ENCODE results near the gene NCOA4.

NCOA4 gene

DNA sequence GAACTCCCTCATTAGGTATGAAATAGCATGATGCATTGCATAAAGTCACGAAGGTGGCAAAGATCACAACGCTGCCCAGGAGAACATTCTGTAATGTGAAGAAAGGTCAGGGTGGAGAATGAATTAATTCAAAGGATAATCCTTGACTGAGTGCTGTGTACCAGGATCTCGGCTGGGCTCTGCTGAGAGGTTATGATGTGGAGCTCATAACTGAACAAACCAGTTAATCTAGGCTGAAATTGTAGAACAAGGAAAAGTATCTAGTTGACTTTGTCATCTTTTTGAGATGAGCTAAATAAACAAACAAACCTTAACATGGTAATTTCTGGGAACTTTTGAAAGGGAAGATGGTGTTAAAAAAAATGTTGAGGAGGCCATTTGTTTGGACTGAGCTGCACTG is 9.6 kb upstream of the NCOA4 start:
- Mint-ChIP-seq H3K36me3 (no peaks in the 10 kb centered on the region), H3K4me1 (no peaks in the 10 kb centered on the region), H3K27me3 (peaks cover 17% of the 10 kb centered on the region), H3K4me3 (no peak overlapping the region), H3K27ac (no peak overlapping the region), H3K9me3 (no peaks in the 10 kb centered on the region)
- DNase-seq (ENCODE audit: low spot score in 2 of 2) (no peak), ATAC-seq (ENCODE audit: low read depth) (no peak)

DNA sequence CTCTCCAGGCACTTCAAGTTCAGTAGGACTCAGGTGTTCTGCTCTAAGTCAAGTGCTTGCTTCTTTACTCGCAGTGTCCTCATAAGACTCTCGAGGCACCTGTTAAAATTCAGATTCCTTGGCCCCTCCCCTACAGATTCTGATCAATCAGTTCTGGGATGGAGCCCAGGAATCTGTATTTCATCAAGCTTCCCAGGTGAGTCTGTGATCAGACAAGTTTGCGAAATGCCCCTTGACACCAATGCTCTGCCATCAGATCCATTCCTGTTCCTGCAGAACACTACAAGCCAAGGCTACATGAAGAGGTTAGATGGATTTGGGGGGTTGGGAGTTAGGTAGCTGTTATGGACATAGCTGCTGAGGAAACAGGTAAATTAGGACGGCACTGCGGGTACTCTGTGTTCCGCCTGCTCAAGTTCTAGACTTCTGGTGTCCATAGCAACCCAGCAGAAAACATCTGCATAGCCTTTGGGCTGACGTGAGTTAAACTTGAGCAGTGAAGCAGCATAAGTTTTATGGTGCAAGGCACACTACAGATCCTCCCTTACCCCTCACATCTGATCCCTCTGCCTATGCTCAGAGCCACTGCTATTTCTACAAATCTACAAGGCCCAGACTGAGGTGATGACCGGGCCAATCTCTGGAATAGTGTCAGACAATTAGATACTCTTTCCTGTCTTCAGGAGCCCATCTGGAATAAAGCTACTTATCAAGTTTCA is 6.8 kb upstream of the NCOA4 start:
- DNase-seq (ENCODE audit: low spot score in 2 of 2) (no peak), ATAC-seq (ENCODE audit: low read depth) (no peak)
- Mint-ChIP-seq H3K27me3 (peaks cover 12% of the 10 kb centered on the region), H3K9me3 (no peaks in the 10 kb centered on the region), H3K27ac (no peak overlapping the region), H3K36me3 (no peaks in the 10 kb centered on the region), H3K4me1 (no peaks in the 10 kb centered on the region), H3K4me3 (no peak overlapping the region)

- no peaks in the 10 kb centered on the region for H3K4me1 Mint-ChIP-seq
- H3K36me3 Mint-ChIP-seq = no peaks in the 10 kb centered on the region
- no peak overlapping the region for H3K4me3 Mint-ChIP-seq
- ATAC-seq (ENCODE audit: low read depth) (no peak), DNase-seq (ENCODE audit: low spot score in 2 of 2) (no peak)
- no peaks in the 10 kb centered on the region for H3K9me3 Mint-ChIP-seq
- peaks cover 12% of the 10 kb centered on the region for H3K27me3 Mint-ChIP-seq
- no peak overlapping the region for H3K27ac Mint-ChIP-seq
These were observed 5.8 kb upstream of the NCOA4 start for GRCh38 chr10:46035923-46036849.

- no peak overlapping the region for H3K27ac Mint-ChIP-seq
- no peaks in the 10 kb centered on the region for H3K36me3 Mint-ChIP-seq
- H3K4me3 Mint-ChIP-seq = no peak overlapping the region
- DNase-seq (ENCODE audit: low spot score in 2 of 2) (no peak), ATAC-seq (ENCODE audit: low read depth) (no peak)
- H3K9me3 Mint-ChIP-seq = no peaks in the 10 kb centered on the region
- peaks cover 9% of the 10 kb centered on the region for H3K4me1 Mint-ChIP-seq
- H3K27me3 Mint-ChIP-seq = peaks cover 10% of the 10 kb centered on the region
These were observed 3.2 kb upstream of the NCOA4 start for GRCh38 chr10:46033602-46034011.

GRCh38 chr10:46031648-46032532 is 1.5 kb upstream of the NCOA4 start:
- H3K27ac Mint-ChIP-seq = peak overlapping the region; percentile 58

GRCh38 chr10:46029461-46030030 is 877 bp downstream of the NCOA4 start:
- Mint-ChIP-seq H3K4me1 (peaks cover 33% of the 10 kb centered on the region), H3K4me3 (peak overlapping the region; percentile 99), H3K27ac (peak overlapping the region; percentile 99), H3K27me3 (no peaks in the 10 kb centered on the region), H3K36me3 (peaks cover 3% of the 10 kb centered on the region), H3K9me3 (no peaks in the 10 kb centered on the region)
- DNase-seq (ENCODE audit: low spot score in 2 of 2) (no peak), ATAC-seq (ENCODE audit: low read depth) (no peak)

More at GRCh38 chr10:46031648-46032532, 1.5 kb upstream of the NCOA4 start:
- peaks cover 20% of the 10 kb centered on the region for H3K4me1 Mint-ChIP-seq
- DNase-seq (ENCODE audit: low spot score in 2 of 2) (no peak), ATAC-seq (ENCODE audit: low read depth) (no peak)
- H3K36me3 Mint-ChIP-seq = peaks cover 3% of the 10 kb centered on the region
- H3K27me3 Mint-ChIP-seq = peaks cover 5% of the 10 kb centered on the region
- peak overlapping the region; percentile 39 for H3K4me3 Mint-ChIP-seq
- no peaks in the 10 kb centered on the region for H3K9me3 Mint-ChIP-seq

- Mint-ChIP-seq H3K9me3 (no peaks in the 10 kb centered on the region), H3K36me3 (peaks cover 3% of the 10 kb centered on the region), H3K27ac (peak overlapping the region; percentile 99), H3K4me1 (peaks cover 36% of the 10 kb centered on the region), H3K27me3 (no peaks in the 10 kb centered on the region), H3K4me3 (peak overlapping the region; percentile 99)
- peak in 1 of 2 donors; percentile 18 for DNase-seq (ENCODE audit: low spot score in 2 of 2)
- ATAC-seq (ENCODE audit: low read depth) = peak; percentile 26
These were observed 1.6 kb downstream of the NCOA4 start for GRCh38 chr10:46028584-46029460.

- Mint-ChIP-seq H3K27ac (no peak overlapping the region), H3K27me3 (no peaks in the 10 kb centered on the region), H3K4me1 (peaks cover 46% of the 10 kb centered on the region), H3K36me3 (peaks cover 3% of the 10 kb centered on the region), H3K4me3 (no peak overlapping the region), H3K9me3 (no peaks in the 10 kb centered on the region)
- ATAC-seq (ENCODE audit: low read depth) (no peak), DNase-seq (ENCODE audit: low spot score in 2 of 2) (no peak)
These were observed 4.3 kb downstream of the NCOA4 start for GRCh38 chr10:46026106-46026505.

GRCh38 chr10:46025406-46025805 is 5.0 kb downstream of the NCOA4 start:
- Mint-ChIP-seq H3K4me1 (peaks cover 48% of the 10 kb centered on the region), H3K4me3 (no peak overlapping the region), H3K27ac (peak overlapping the region; percentile 10), H3K27me3 (no peaks in the 10 kb centered on the region), H3K36me3 (peaks cover 3% of the 10 kb centered on the region), H3K9me3 (no peaks in the 10 kb centered on the region)
- no peak for DNase-seq (ENCODE audit: low spot score in 2 of 2)
- no peak for ATAC-seq (ENCODE audit: low read depth)

GRCh38 chr10:46024948-46025347 is 5.5 kb downstream of the NCOA4 start:
- H3K36me3 Mint-ChIP-seq = peaks cover 3% of the 10 kb centered on the region
- H3K27ac Mint-ChIP-seq = peak overlapping the region; percentile 62

GRCh38 chr10:46022978-46023702 is 7.3 kb downstream of the NCOA4 start:
- Mint-ChIP-seq H3K9me3 (no peaks in the 10 kb centered on the region), H3K4me3 (peak overlapping the region; percentile 88), H3K36me3 (peaks cover 3% of the 10 kb centered on the region), H3K4me1 (peaks cover 53% of the 10 kb centered on the region), H3K27ac (peak overlapping the region; percentile 62), H3K27me3 (no peaks in the 10 kb centered on the region)
- peak; percentile 55 to 65 for DNase-seq (ENCODE audit: low spot score in 2 of 2)
- ATAC-seq (ENCODE audit: low read depth) = peak; percentile 93

More at GRCh38 chr10:46024948-46025347, 5.5 kb downstream of the NCOA4 start:
- DNase-seq (ENCODE audit: low spot score in 2 of 2) (no peak), ATAC-seq (ENCODE audit: low read depth) (no peak)
- Mint-ChIP-seq H3K4me1 (peaks cover 52% of the 10 kb centered on the region), H3K4me3 (no peak overlapping the region), H3K27me3 (no peaks in the 10 kb centered on the region), H3K9me3 (no peaks in the 10 kb centered on the region)

GRCh38 chr10:46020344-46020657 is 10.1 kb downstream of the NCOA4 start:
- DNase-seq (ENCODE audit: low spot score in 2 of 2) = no peak
- peak overlapping the region; percentile 89 for H3K27ac Mint-ChIP-seq

More at GRCh38 chr10:46020344-46020657, 10.1 kb downstream of the NCOA4 start:
- no peak for ATAC-seq (ENCODE audit: low read depth)
- Mint-ChIP-seq H3K4me3 (no peak overlapping the region), H3K36me3 (peaks cover 2% of the 10 kb centered on the region), H3K9me3 (no peaks in the 10 kb centered on the region), H3K27me3 (no peaks in the 10 kb centered on the region), H3K4me1 (peaks cover 38% of the 10 kb centered on the region)

Measured in memory B cell (primary cell).